Anterior cingulate cortex (tissue), 58 donors: ENCODE measurements around the gene EVL.

Experiments used
- DNase-seq, 58 donors: peaks; one replicate each; lab custom pipeline; 2025; lab: John Stamatoyannopoulos, UW

EVL gene

GRCh38 chr14:100191584-100192249 lies 126.5 kb downstream of the EVL start:
- DNase-seq = no peak

DNA sequence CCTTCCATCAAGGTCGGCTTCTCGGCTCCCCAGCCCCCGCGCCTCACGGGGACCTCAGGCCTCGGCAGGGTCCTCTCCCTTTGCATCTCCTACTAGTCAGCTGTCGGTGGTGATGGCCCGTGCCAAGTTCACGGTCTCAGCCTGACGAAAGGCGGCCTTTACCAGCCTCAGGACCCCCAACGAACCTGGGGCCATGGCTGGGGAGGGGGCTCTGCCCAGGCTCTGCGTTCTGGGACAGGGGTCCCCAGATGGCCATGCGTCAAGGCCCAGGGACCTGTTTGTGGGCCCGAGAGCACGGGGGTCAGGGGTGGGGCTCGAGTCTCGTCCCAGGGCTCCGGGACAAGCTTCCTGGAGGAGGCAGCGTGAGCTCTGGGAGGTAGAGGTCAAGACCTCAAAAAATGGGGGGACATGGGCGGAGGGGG lies 127.0 kb downstream of the EVL start:
- peak in 7 of 58 donors; percentile 2 to 37 (median 31) for DNase-seq

DNA sequence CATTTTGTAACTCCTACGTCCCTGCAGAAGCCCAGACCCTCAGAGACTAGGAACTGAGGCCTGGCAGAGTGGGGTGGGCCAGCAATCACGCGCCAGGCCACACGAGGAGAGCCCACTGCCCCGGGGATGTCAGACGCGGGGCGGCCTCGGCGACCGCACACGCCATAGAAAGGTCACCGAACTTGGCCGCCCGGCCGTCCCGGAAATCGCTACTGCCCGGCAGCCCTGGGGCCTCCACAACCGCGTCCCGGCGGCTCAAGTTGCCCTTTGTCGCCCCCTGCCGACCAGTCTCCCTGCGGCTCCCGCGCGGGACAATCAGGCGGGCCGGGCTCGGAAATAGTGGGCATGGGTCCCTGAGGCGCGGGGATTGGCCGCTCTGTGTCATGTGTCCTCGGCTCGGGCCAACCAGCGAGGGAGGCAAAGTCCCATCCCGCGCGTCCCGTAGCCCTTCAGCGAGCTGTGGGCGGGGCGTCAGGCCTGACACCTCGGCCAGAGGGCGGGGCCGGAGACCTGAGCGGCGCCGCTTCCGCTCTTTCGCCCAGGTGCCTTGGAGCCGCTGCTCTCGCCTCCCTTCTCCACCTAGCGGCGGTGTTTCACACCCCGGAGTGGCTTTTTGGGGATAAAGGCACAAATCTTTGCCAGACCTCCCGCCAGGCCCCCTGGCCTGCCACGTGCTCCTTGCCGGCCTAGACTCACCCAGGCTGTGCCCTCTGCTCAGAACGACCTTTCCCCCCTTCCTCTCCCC lies 127.6 kb downstream of the EVL start:
- peak; percentile 65 to 99 (median 97) for DNase-seq
